GM21526 (cell line): ENCODE measurements around the gene CCL25.
A peak's percentile ranks its signal among the peaks of the same experiment; 100 is the strongest.

Source experiments
- ATAC-seq: cut with Tn5 transposase; IDR thresholded peaks from one replicate; pipeline ENCODE4 v1.9.1; 2021; ENCODE audit warnings: moderate library complexity; ENCODE audit not compliant: unreplicated experiment, low FRiP score

The CCL25 gene

DNA sequence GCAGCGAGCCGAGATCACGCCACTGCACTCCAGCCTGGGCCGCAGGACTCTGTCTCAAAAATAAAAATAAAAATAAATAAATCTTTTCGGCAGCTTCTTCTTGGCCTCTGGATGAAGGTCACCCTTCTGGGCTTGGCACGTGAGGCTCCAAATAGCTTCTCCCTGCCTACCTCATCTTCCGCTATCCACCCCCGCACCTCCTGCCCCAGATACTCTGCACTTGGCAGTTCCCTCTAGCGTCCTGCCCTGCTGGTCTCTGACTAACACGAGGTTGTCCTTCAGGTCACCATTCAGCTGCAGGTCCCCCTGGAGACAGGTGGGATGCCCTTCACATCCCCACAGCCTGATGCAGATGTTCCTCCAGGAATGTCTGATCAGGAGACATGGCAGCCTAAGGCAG is 8.5 kb upstream of the CCL25 start:
- ATAC-seq = no peak

DNA sequence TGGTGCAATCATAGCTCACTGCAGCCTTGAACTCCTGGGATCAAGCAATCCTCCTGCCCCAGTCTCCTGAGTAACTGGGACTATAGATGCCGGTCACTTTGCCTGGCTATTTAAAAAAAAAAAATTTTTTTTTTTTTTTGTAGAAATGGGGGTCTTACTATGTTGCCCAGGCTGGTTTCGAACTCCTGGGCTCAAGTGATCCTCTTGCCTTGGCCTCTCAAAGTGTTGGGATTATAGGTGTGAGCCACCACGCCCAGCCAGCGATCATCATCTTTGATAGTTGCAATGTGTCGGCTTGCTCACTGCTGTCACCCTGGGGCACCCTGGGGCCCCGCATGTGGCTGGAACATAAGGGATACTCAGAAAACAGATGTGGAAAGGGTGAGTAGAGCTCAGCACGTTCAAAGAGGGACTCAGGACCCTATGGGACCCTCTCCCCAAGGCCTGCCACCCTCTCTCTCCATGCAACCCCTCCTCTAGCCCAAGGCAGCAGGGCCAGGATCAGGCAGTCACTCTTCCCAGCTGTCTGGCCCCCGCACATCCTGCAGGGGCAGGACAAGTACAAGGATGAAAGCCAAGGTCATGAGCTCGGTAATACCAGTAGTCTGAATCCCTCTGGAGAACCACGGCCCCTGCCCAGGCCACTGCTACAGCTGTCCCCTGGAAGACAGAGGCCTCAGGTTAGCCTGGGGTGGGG is 6.5 kb upstream of the CCL25 start:
- ATAC-seq = no peak

DNA sequence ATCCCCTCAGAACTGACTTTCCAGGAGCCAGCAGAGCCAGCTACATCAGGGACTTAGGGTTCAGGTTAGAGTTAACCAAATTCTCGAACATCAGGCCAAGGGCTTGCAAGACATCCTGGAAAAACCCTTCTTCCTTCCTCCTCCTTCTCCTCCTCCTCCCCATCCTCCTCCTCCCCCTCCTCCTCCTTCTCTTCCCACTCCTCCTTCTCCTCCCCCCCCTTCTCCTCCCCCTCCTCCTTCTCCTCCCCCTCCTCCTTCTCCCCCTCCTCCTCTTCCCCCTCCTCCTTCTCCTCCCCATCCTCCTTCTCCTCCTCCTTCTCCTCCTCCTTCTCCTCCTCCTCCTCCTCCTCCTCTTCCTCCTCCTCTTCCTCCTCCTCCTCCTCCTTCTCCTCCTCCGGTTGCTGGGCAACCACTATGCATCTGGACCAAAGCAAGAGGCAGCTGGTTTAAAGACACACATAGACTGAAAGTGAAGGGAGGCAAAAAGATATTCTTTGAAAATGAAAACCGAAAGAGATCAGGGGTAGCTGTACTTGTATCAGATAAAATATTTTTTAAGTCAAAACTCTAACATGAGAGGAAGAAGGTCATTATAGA is 5.9 kb upstream of the CCL25 start:
- ATAC-seq = no peak

DNA sequence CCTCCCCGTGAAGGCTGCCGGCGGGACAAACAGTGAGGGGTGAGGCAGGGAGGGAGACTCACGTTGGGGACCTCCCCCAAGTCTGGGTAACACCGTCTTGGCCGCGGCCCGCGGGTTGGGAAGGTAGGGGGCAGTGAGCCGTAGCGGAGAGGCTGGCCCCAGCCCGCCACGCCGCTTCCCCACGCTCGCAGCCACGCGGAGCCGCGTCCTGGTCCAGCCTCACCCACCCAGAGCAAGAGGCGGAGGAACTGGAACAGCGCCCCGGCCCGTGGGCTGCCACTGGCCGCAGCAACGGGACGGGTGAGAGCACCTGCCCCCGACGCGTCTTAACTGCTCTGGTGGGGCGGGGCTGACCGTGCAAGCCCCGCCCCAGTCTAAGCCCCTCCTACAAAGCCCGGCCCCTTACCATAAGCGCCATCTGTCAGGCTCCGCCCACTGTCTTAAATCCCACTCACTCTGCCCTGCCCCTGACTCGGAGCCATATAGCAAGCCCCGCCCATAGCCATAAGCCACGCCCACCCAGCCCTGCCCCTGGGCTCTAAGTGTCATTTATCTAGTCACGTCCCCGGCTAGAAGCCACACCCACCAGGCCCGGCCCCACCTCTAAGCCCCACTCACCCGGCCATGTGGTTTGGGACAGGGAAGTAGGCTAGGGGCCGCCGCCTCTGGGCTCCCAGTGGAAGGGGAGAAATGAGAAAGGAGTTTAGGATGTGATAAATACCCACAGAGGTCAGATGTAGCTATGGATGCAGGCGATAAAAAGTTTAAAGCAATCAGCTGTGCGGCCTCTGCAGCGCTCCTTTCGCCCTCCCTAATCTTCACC is 2.1 kb upstream of the CCL25 start:
- peak; percentile 77 for ATAC-seq

DNA sequence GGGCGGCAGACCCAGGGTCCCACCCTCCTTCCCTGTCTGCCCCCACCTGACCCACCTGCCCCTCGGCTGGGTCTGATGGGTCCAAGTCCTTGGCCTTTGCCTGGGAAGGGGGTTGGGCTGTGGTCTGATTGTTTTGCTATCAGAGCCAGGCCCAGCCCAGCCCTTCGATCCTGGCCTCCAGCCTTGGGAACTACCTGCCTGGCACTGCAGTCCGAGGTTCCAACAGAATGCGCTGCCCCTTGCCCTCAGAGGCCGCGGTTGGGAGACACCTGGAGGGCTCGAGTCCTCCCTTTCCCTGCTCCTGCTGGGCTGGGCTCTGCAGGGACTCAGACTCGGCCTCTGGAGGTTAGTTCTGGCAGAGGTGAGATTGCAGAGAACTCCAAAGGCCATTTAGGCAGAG is 1.6 kb downstream of the CCL25 start:
- ATAC-seq = no peak

DNA sequence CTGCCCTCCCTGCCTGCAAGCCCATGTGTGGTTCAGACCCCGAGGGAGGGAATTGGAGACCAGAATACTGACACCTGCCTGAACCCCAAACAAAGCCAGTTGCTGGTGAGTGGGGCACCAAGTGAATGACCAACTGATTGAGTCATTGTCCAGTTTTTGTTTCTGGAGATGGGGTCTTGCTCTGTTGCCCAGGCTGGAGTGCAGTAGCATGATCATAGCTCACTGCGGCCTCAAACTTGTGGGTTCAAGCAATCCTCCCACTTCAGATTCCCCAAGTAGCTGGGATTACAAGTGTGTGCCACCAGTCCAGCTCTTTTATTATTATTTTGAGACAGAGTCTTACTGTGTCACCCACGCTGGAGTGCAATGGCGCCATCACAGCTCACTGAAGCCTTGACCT is 4.0 kb downstream of the CCL25 start:
- no peak for ATAC-seq

DNA sequence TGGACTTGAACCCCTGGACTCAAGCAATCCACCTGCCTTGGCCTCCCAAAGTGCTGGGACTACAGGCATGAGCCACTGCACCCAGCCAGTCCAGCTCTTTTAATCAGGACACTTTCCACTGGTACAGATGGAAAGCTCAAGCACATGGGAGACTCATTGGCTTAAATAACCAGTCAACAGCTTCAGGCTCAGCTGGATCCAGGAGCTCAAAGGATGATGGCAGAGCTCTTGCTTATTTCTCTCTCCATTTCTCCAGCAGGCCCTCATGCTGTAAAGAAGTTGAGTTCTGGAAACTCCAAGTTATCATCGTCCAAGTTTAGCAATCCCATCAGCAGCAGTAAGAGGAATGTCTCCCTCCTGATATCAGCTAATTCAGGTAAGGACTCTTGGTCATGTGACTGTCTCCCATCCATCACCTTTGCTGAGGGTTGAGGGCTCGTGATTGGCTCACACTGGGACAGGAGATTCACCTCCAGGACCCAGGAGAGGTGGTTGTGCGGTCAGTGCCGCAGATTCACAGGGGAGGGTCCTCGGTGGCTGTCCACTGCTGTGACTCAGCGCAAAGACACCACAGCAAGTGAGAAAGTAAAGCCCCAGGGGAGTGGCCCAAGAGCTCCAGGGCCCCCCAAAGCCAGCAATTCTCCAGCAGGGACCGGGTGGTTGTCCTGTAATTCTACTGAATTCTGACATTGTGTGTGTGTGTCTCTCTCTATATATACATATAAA is 5.1 kb downstream of the CCL25 start:
- no peak for ATAC-seq

DNA sequence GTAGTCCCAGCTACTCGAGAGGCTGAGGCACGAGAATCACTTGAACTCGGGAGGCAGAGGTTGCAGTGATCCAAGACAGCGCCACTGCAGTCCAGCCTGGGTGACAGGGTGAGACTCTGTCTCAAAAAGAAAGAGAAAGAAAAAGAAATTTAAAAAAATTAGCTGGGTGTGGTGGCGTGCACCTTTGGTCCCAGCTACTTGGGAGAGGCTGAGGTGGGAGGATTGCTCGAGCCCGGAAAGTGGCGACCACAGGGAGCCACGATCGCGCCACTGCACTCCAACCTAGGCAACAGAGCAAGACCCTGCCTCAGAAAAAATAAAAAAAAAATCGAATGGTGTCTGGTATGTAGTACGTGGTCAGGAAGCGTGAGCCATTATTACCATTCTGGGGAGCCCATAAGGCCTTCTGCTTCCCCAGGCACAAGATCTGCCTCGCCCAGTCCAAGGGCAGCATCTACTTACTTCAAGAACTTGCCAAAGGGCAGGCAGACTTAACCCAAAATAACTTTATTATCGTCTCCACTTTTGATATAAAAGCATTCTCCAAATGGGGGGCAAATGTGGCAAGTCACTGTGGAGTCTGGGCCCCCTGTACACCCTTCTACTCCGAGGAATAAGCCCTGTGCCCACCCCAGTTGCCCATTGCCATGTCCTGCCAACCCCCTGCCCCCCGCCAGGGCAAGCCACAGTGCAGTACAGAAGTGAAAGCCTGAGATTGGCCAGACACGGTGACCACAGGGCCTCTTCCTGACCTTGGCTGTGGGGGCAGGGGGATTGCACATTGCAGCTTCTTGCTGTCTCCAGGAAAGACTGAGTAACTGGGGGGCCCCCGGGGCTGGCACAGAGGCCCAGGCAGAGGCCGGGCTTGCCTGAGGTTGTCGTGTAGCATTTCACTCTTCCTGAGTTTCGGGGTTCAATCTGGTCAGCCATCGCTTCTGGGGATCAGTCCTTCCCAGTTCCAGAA is 12.6 kb downstream of the CCL25 start:
- no peak for ATAC-seq

DNA sequence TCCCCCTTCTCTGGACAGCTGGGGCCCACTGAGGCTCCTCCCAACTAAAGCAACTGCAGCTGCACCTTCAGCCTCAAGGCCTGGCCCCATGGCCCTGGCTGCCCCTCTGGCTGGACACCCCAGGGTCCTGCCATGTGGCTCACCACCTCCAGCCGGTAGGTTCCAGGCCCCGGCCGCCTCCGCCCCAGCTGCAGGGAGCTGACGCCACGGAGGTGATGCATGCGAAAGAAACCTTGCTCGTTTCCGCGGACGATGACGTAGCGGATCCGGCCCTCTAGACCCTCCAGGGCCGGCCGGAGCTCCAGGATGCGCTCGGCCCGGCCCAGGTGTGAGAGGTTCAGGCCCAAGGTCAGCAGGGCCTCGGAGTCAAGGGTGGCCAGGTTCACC is 13.3 kb downstream of the CCL25 start:
- ATAC-seq = no peak

DNA sequence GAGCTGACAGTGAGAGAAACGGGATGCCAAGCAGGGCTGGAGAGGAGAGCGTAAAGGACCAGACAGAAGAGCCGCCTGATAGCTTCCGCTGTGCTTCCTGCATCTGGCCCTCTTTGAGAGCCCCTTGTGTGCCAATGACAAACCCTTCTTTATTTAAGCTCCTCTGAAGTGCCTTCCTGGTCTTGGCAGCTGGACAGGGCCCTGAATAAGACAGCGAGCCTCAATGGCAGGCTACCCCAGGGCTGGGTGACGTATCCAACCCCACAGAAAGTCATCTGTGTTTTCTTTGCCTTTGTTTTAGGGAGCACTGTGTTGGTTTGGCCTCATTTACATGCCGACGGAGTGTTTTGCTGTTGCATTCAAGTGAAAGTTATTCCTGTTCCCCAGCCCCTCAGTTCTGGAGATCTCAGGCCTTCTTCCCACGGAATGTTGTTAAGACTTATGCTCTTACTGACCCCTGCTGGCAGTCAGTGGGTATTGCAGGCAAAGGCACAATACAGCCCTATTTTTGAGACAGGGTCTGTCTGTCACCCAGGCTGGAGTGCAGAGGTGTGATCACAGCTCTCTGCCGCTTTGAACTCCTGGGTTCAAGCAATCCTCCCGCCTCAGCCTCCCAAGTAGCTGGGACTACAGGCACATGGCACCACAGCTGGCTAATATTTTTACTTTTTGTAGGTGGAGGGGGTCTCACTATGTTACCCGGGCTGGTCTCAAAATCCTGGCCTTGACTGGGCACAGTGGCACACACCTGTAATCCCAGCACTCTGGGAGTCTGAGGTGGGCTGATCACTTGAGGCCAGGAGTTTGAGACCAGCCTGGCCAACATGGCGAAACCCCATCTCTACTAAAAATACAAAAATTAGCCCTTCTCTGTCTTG is 16.8 kb downstream of the CCL25 start:
- no peak for ATAC-seq

DNA sequence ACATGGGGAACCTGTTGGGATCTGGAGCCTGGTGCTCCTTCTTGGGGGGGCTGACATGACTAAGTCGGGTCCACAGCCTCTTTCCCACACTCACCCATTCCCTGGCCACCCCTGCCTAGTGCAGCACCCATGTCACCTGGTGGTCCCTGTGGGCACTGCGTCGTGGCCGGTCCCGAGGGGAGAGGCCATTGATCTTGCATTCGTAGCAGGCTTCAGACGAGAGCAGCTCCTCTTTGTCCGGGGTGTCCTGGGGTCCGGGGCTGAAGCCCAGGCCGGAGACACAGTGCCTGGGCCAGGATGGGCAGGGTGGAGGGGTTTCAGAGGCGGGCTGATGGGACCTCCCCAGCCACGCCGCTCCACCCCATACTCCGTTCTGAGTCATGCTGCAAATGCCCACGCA is 19.4 kb downstream of the CCL25 start:
- ATAC-seq = no peak

DNA sequence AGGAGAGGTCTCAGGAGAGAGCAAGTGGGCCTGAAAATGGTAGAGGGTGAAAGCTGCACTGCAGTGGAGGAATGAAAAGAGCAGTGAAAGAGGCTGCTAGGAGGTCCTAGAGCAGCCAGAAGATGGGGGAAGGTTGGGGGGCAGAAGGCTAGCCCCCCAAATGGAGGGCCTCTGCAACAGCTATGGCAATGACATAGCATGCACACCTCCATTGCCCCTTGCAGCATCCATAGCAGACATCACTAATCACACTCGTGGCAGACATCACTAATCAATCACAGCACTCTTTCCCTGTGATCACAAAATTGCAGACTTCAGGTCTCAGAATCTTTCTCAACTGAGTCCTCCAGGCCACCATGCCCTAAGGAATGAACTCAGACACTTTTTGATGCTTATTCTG is 21.9 kb downstream of the CCL25 start:
- no peak for ATAC-seq

DNA sequence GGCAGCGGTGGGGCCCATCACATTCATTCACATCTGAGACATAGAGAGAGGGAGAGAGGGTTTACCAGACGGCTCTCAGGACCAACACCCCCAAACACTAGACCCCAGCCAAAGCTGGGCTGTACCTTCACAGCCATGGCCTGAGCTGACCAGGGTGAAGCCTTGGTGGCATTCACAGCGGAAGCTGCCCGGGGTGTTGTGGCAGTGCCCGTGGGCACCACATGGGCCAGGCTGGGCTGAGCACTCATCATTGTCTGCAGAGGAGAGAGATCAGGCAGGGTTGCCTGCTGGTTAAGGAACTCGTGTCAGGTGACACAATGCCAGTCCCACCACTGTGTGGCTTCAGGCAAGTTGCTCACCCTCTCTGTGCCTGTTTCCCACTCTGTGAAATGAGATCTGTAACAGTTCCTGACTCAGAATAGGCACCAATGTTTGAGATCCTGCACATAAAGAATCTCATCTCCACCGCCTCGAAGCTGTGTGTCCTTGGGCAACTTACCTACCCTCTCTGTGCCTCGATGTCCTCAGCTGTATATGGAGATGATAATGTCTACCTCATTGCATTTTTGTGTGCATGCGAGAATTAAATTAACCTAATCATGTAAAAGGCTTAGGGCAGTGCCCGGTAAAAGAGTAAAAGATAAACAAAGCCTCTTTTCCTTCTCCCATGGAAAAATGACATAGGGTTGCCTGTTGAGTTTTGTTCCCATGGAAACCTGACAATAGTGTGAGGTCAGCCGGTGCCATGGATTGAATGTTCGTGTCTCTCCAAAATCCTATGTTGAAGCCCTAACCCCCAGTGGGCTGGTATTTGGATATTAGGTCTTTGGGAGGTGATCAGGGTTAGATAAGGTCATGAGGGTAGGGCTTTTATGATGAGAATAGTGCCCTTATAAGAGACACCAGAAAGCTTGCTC is 22.9 kb downstream of the CCL25 start:
- ATAC-seq = no peak

DNA sequence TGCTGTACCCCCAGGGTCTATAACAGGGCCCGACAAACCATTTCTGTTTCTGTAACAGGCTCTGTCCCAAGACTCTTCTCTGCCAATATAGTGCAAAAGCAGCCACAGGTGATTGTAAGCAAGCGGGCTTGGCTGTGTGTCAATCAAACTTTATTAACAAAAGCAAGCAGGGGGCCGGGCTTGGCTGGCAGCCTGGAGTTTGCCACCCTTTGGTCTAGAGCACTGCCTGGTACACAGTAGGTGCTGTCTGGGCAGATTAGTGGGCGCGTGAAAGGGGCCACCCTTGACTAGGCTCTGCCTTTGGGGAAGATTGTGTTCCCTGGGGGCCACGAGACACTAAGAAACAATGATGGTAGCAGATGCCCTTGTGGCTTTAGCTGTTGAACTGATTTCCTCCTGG is 27.4 kb downstream of the CCL25 start:
- no peak for ATAC-seq

DNA sequence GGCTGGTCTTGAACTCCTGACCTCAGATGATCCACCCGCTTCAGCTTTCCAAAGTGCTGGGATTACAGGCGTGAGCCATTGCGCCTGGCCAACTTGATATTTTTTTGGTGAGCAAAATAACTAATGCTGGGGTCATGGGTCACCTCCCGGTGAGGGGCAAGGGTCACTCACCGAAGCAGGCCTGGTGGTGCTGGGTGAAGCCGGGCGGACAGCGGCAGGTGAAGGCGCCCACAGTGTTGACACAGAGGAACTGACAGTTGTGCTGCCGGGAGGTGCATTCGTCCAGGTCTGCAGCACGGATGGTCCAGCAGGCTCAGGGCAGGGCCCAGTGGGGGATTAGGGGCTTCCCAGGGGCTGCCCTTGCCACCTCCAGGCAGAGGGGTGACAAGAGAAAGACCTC is 28.3 kb downstream of the CCL25 start:
- no peak for ATAC-seq

DNA sequence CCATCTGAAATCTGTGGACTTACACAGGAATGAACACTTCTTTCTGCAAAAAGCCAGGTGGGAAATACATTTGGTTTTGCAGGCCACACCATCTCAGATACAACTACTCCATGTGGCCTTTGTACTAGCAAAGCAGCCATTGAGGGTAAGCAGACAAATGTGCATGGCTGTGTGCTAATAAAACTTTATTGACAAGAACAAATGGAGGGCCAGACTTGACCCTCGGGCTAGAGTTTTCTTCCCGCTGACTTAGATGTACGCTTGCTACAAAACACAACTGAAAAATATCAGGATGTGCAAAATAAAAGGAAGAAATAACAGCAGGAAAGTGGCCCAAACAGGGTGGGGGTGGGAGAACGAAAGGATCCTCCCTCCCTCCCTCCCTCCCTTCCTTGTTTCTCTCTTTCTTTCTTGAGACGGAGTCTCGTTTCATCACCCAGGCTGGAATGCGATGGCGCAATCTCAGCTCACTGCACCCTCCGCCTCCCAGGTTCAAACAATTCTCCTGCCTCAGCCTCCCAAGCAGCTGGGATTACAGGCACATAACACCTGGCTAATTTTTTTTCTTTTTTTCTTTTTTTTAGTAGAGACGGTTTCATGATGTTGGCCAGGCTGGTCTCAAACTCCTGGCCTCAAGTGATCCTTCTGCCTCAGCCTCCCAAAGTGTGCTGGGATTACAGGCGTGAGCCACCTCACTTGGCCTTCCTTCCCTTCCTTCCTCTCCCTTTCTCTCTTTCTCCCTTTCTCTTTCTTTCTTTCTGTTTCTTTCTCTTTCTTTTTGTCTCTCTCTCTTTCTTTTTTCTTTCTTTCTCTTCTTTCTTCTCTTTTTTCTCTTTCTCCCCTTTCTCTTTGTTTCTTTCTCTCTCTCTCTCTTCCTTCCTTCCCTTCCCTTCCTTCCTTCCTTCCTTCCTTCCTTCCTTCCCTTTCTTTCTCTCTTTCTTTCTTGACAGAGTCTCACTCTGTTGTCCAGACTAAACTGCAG is 29.3 kb downstream of the CCL25 start:
- no peak for ATAC-seq

DNA sequence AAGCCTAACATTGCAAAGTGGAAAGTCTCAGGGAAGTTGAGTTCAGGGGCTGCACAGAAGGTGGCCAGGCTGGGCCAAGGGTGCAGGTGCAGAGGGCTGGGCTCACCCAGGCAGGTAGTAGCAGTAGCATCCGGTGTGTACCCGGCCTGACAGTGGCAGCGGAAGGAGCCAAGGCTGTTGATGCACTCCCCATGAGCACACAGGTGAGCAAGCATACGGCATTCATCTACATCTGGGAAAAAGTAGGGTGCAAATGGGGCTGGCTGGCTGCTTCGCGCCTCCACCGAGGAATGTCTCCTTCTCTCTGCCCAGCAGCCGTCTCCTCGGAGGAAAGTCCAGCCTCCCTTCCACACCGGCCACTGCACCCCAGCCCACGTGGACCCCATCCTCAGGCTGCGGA is 30.6 kb downstream of the CCL25 start:
- ATAC-seq = no peak
